GM19467 (cell line): Measurements from ENCODE around the gene DBNL.

Experiments used
- ATAC-seq: cut with Tn5 transposase; IDR thresholded peaks from one replicate; pipeline ENCODE4 v1.9.1; 2021; ENCODE audit warnings: mild to moderate bottlenecking, moderate library complexity; ENCODE audit not compliant: unreplicated experiment

Gene DBNL

DNA sequence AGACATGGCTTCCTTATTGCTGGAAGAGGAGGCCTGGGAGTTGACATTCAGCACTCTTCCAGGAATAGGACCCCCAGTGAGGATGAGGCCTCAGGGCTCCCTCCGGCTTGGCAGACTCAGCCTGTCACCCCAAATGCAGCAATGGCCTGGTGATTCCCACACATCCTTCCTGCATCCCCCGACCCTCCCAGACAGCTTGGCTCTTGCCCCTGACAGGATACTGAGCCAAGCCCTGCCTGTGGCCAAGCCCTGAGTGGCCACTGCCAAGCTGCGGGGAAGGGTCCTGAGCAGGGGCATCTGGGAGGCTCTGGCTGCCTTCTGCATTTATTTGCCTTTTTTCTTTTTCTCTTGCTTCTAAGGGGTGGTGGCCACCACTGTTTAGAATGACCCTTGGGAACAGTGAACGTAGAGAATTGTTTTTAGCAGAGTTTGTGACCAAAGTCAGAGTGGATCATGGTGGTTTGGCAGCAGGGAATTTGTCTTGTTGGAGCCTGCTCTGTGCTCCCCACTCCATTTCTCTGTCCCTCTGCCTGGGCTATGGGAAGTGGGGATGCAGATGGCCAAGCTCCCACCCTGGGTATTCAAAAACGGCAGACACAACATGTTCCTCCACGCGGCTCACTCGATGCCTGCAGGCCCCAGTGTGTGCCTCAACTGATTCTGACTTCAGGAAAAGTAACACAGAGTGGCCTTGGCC is 16.6 kb downstream of the DBNL start:
- no peak for ATAC-seq

DNA sequence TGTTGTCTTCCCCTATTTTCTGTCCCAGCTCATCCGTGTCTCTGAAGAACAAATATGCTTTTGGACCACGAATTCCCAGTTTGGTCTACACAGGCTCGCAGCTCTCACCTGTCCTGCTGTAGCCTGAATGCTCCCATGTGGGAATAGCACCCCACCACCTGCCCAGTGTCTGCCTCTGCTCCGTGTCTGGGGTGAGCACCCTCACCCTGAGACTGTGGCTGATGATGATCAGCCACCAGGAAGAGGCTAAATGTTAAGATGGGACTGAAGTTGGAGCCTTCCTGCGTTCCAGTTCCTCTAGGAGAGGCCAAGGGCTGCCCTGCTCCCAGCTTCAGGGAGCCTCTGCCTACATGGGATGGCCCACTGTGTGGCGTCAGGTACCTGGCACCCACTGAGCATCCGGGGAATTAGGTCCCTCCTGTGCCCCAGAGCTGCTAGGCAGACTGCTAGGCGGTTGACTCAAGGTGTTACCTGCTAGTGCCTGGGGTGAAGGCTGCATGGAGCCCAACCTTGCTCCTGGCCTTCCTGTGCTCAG is 17.2 kb downstream of the DBNL start:
- no peak for ATAC-seq

DNA sequence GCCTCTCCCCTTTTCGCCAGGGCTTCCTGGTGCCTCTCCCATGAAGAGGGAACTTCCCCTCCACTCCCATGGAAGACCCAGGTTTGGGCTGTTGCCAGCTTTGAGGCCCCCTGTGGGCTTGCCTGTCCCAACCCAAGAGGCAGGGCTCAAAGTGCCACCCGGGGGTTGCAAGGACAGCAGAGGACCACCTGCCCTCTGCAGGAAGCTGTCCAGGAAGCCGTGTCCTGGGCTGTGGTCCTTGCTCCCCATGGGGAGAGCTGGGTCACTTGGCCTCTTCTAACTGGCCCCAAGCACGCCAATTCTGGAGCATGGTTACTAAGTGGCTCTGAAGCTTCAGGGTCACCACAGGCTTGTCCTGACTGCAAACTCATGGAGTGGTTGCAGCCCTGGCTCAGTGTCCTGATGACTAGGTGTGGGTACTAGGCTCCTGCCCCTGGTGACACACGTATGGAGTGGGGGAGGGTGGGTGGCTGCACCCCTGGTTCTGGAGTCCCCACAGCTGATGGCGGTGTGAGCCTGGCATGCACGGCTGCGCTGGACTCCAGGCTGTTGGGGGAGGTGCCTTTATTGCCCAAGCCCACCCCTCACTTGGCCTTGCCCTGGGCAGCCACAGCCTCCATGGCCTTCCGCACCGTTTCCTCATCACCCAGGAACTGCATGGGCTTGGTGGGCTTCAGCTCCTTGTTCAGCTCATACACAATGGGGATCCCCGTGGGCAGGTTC is 17.8 kb downstream of the DBNL start:
- no peak for ATAC-seq

DNA sequence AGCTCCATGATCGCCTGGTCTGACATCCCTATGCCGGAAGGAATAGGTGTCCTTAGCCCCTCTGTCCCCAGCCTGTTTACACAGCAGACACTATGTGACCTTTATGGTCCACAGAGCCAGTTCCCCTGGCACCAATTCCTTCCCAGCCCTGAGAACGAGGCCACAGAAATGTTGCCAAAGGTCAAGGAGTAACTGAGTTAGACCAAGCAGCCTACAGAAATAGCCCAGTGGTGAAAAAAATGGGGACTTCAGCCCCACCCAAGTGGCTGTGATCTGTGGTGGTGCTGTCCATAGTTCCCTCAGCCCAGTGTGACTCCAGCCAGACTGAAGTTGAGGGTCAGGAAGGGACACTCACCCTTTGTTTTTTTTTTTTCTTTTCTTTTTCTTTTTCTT is 18.4 kb downstream of the DBNL start:
- no peak for ATAC-seq

DNA sequence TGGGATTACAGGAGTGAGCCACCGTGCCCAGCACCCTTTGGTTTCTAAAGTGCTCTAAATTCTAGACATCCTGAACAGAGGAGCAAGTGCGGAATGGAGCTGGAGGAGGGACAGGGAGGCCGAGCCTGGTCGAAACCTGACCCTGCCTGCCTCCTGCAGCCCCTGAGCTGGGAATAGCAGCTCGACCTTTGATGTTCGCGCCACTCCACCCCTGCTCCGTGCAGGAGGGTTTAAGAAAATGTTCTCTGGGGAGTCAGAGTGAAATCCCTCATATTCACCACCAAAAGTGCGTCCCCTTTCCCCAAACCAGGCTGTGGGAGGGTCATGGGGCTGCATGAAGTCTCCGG is 19.0 kb downstream of the DBNL start:
- ATAC-seq, result no peak

DNA sequence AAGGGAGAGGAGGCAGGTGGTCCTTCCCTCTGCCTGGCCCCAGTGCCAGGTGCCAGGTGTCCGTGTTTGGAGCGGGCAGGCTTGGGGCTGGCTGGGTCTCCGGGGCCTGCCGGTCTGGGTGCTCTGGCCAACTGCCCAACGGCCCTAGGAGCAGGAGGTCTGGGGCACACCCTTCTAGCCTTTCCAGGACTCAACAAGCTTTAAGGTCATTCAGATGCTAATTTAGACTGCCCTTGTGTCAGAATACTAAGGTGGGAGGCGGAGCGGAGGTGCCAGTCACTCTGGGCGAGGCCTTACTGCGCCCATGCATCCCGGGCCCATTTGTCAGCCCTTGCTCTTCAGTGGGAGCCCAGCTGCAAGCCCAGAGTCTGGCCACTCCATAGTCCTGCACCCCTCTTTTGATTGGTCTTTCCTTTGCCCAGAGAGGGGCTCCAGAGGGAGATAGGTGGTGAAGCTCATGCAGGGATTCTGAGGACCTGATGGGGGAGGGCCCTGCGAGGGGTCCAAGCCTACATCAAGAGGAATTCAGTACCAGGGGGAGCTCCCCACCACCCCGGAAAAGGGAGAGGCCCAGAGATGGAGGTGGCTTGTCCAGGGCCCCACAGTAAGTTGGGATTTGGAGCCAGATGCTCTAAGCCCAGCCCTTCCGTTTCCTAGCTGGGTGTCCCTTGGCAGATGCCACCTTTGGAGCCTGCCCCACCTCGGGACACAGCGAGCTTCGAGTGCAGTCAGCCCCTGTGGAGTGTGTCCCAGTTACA is 19.6 kb downstream of the DBNL start:
- ATAC-seq, result no peak

DNA sequence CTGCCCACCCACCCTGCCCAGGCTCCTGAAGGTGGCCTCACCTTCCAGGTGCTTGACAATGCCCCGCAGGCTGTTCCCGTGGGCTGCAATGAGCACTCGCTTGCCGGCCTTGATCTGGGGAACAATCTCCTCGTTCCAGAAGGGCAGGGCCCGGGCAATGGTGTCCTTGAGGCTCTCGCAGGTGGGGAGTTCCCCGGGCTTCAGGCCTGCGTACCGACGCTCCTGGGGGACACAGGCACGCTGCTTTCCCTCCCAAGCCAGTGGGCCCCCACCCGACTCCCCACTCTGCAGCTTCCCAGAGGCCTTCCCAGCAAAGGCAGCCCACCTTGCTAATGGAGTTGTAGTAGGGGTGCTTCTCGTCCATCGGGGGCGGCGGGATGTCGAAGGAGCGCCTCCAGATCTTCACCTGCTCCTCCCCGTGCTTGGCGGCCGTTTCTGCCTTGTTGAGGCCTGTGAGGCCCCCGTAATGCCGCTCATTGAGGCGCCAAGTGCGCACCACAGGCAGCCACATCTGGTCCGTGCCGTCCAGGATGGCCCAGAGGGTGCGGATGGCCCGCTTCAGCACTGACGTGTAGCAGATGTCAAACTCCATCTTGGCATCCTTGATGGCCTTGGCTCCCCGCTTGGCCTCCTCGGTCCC is 20.4 kb downstream of the DBNL start:
- no peak for ATAC-seq

DNA sequence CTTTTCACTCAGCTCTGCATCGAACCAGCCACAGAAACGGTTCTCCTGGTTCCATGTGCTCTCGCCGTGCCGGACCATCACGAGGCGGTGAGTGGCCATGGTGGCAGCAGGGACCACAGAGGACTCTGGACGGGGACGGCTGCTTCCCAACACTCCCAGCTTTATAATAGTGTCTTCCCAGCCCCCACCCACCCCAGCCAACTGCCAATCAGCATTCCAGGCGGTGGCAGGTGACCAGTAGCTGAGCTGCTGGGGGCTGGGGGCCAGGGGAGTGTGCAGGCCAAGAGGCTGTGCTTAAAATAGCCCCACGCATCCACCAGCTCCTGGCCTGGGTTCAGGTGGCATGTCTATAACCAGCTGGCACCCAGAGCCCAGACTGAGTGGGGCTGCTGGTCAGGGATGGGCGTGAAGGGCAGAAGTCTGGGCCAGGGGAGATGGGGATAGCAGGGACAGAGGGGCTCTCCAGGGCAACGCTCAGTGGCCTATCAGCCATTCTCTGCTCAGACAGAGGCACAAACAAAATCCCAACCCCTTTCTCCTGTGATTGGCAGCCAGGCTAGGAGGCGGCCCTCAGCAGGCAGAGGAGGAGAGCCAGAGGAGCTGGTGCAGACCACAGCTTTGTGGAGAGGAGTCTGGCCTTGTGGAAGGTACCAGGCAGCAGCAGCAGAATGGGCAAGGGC is 21.1 kb downstream of the DBNL start, which contains the start of gene PGAM2:
Gene PGAM2 (minus strand): TSS at position 137 of the 680 bp plus-strand sequence. CDS start 38 bp downstream, at position 99.
- ATAC-seq, result no peak

DNA sequence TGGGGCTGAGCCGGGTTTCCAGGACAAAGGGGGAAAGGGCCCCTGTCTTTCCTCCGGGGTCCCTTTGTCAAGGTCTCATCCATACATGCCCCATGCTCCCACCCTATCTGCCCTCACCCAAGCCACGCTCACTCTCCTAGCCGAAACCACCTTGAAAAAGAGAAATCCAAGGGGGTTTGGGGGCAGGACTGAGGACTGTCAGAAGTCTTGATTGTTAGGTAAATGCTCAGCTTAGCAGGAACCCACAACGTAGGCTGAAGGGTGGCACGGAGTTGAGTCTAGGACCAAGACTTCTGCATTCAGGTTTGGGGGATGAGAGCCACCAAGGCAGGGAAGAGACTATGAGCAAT is 21.6 kb downstream of the DBNL start:
- no peak for ATAC-seq

DNA sequence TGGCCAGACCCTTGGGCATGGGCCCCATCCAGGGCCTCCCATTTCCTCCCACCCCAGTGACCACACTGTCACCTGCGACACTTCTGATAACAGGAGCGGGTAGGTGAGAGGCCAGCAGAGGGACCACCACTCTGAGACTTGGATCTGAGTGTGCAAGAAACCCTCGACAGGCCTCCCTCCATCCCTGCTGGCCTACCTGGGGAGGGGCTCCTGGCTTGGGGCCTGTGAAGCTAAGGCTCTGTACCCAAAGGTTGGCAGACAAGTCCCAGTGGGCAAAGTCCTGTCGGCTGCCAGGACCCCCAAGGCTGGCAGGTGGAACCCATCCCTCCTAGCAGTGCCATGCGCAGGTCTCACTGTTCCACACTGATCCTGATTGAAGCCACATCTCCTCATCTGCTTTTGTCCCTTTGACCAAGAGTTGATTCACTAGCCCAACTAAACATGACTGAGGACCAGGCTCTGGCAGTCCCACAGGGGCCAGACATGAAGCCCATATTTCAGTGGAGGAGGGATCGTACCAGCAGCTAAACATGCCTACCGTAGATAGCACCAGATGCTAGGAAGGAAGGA is 22.1 kb downstream of the DBNL start:
- ATAC-seq, result no peak

DNA sequence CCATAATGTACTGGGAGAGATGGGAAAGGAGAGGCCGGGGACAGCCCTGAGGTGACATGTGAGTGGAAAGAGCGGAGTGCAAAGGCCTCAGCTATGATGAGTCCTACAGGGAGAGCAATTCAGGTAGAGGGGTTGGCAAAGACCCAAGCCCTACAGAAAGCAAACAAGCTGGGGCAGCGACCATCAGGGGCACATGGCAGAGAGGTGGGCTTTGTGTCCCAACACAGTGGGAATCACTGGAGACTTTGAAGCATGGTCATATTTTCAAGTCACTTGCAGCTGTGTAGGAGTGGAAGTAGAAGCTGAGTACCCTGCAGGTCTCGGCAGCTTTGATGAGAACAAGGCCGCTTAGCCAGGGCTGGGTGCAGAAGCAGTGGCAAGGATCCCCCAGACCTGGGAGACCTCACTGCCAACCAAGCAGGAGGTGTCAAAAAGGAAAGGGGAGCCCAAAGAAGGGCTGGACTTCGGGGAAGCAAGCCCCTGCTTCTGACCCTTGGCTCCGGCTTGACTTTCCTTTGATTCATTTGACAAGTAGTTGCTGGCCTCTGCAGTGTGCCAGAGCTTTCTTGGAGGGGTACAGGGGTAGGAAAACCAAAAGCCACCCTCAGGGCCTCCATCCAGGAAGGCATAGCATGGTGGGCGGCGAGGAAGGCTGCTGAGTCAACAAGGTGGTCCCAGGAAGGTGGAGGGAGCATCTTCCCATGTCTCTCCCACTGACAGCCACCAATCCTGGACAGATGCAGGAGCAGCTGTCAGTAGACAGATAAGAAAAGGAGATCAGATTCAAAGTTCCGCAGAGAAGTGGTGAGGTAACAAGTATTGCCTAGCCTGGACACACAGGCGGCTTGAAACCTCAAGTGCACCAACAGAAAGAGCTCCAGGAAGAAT is 22.8 kb downstream of the DBNL start:
- ATAC-seq, result no peak

DNA sequence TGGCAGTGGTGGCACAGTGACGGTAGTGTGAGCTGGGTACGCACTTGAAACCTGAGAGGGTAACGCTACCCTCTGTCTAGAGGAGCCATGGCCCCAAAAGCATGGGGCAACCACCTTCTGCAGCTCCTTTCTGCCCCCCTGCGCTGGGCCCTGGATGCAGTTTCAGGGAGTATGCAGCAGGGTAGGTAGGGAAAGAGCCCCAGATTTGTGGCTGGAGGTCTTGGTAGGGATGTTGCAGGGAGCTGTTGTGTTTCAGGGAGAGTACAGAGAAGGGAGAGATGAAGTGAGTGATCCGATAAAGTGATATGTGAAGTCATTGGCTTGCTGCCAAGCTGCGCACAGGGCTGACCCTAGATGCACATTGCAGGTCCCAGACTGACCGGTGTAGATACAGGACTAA is 23.6 kb downstream of the DBNL start:
- ATAC-seq, result no peak

DNA sequence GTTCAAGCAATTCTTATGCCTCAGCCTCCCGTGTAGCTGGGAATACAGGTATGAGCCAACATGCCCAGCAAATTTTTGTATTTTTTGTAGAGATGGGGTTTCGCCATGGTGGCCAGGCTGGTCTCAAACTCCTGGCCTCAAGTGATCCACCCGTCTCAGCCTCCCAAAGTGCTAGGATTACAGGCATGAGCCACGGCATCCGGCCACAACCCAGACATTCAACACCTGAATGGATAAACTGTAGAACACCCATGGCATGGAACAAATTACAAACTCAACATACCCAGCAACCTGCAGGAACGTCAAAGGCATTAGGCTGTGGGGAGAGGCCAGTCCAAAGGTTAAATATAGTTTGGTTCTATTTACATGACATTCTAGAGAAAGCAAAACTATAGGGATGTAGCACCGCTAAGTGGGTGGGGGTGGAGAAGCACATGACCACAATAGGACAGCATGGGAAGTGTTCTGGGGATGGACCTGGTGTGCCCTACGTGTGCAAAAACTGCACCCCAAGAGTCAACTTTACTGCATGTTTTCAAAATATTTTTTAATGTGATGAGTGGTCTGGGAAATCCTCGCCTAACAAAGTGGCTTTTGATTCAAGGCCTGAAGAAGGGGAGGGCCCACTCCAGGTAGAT is 27.3 kb downstream of the DBNL start:
- ATAC-seq, result no peak

DNA sequence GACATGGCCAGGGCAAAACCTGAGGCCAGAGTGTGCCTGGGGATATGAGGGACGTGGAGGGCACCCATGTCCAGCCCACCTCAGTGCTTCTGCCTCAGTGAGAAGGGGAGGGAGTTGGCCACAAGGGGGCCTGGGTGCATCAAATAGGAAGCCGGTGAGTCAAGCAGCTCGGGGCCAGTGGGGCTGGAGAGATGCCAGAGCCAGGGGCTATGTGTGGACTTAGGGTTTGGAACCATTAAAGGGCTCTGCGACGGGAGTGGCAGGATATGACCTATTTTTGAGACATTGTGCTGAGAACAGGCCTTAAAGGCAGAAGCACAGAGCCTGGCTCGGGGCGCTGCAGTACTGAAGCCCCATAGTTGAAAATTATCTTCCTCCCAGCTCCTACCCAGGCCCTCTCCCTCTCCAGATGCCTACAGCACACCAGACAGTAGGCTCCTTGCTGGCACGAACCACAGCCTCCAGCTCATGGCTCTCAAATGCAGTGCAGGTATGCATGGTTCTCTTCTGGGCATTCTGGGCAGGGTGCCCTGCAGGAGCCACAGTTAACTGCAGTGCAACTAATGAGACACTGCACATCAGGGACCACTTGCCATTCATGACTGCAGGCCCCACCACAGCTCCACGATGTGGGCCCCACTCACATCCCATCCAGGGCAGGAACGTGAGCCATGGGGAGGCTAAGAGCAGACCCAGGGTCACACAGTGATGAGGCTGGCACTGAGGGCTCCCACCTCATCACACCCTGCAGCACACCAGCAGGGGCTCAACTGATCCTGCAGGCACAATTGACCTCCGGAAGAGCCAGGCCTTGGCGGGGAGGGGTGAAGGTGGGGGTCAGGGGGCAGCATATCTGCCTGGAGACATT is 28.1 kb downstream of the DBNL start:
- ATAC-seq, result no peak

DNA sequence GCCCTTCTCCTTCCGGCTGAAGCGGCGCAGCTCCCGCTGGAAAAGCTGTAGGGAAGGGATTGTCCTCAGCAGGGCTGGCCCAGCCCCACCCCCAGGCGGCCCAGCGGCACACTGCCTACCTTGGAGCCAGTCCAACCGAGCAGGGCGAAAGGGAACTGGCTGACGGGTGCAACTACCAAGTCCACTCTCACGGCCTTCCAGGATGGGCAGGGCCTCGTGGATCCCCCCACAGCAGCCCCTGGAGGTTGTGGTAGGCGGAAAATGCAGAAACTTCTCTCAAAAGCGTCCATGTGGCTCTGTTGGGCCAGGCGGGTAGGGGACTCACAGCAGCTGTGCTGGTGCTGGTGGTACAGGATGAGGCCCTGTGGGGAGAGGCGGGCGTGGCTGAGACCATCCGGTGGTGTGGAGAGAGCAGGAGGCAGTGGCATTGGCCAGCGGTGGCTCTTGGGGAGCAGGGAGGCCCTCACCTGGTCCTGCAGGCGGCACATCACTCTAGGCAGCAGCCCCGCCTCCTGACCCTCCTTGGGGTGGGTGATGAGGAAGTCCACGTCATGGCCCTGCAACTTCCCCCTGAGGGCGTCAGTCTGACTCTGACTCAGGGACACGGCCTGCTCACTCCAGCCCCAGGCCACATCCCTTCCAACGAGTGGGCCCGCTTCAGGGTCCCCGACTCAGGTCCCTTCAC is 29.3 kb downstream of the DBNL start:
- ATAC-seq, result peak; percentile 52

DNA sequence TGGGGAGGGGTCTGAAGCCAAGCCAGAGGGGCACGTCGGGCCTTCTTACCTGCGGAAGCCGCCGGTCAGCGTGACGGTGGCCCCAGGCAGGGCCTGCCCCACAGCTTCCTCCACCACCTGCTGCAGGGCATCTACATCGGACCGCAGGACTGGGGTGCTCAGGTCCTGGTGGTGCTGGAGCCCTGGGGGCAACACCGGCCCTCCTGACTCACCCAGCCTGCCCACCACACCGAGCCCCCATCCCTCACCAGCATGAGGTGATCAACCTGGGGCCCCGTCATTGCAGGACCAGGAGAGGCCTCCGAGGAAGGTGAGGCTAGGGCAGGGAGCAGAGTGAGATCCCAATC is 29.8 kb downstream of the DBNL start:
- ATAC-seq, result no peak

DNA sequence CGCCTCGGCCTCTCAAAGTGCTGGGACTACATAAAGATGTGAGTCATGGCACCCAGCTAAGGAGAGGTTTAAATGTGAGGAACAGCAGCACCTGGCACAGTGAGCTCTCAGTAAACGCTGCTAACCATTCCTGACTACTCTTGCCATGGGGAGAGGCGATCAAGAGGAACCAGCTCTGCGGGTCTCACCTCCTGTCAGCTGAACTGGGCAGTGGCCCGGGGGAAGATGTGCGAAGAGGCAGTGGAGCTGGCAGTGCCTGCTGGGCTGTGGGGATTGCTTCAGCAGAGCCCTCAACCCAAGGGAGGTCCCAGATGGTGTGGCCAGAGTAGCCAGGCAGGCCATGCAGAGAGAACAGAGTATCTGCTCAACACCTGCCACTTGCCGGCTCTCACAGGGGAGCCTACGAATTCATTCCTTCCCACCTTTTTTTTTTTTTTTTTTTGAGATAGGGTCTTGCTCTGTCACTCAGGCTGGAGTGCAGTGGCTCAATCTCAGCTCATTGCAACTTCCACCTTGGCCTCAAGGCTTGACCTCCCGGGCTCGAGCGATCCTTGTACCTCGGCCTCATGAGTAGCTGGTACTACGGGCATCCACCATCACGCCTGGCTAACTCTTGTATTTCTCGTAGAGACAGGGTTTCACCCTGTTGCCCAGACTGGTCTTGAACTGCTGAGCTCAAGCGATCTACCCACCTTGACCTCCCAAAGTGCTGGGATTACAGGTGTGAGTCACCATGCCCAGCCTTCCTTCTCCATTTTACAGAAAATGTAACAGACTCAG is 31.0 kb downstream of the DBNL start:
- no peak for ATAC-seq
